Stimulated activated CD4-positive, alpha-beta T cell treated with anti-CD3 and anti-CD28 coated beads, TNF-alpha, amount 100 ng/mL, for 4 hours (primary cell): ENCODE measurements around the gene CLEC17A.
"Not testable (repeated sequence)": the region's sequence is repeated elsewhere in the genome, so short reads cannot be mapped to it uniquely, and the experiment has no call there.

ENCODE experiments used
- DNase-seq, 3 experiments: peaks; one replicate each; pipeline ENCODE4 v3.0.0-alpha.2; 2020; ENCODE audit warnings: low read depth in 3 of 3

Gene CLEC17A

GRCh38 chr19:14580623-14581237 lies 2.2 kb upstream of the CLEC17A start:
- DNase-seq: peak in 1 of 3 experiments; percentile 26

GRCh38 chr19:14584372-14584771 lies 1.5 kb downstream of the CLEC17A start:
- DNase-seq: not testable (repeated sequence)

- DNase-seq: not testable (repeated sequence)
Observed at GRCh38 chr19:14585187-14585586, 2.3 kb downstream of the CLEC17A start.

GRCh38 chr19:14589433-14589832 lies 6.5 kb downstream of the CLEC17A start:
- not testable (repeated sequence) for DNase-seq

GRCh38 chr19:14595558-14595957 lies 12.7 kb downstream of the CLEC17A start:
- DNase-seq: no peak

GRCh38 chr19:14599548-14600147 lies 16.8 kb downstream of the CLEC17A start:
- DNase-seq: no peak

- no peak for DNase-seq
Observed at GRCh38 chr19:14603990-14604387, 21.1 kb downstream of the CLEC17A start.

GRCh38 chr19:14606627-14607026 lies 23.7 kb downstream of the CLEC17A start:
- no peak for DNase-seq

- DNase-seq: no peak
Observed at GRCh38 chr19:14611051-14611450, 28.2 kb downstream of the CLEC17A start.

GRCh38 chr19:14612242-14612641 lies 29.4 kb downstream of the CLEC17A start:
- DNase-seq: not testable (repeated sequence)

GRCh38 chr19:14612657-14613056 lies 29.8 kb downstream of the CLEC17A start:
- no peak for DNase-seq

GRCh38 chr19:14613399-14614098 lies 30.7 kb downstream of the CLEC17A start:
- not testable (repeated sequence) for DNase-seq

- no peak for DNase-seq
Observed at GRCh38 chr19:14614099-14614412, 31.2 kb downstream of the CLEC17A start.

- no peak for DNase-seq
Observed at GRCh38 chr19:14615623-14616022, 32.7 kb downstream of the CLEC17A start.

- no peak for DNase-seq
Observed at GRCh38 chr19:14616407-14616806, 33.5 kb downstream of the CLEC17A start.

GRCh38 chr19:14619404-14619803 lies 36.5 kb downstream of the CLEC17A start:
- no peak for DNase-seq

GRCh38 chr19:14624491-14624890 lies 41.6 kb downstream of the CLEC17A start:
- not testable (repeated sequence) for DNase-seq

GRCh38 chr19:14629557-14629956 lies 46.7 kb downstream of the CLEC17A start:
- DNase-seq: no peak

GRCh38 chr19:14632286-14632685 lies 49.4 kb downstream of the CLEC17A start:
- no peak for DNase-seq

- DNase-seq: no peak
Observed at GRCh38 chr19:14639536-14640277, 56.8 kb downstream of the CLEC17A start.

- no peak for DNase-seq
Observed at GRCh38 chr19:14648506-14648905, 65.6 kb downstream of the CLEC17A start.

- no peak for DNase-seq
Observed at GRCh38 chr19:14649020-14649419, 66.1 kb downstream of the CLEC17A start.

GRCh38 chr19:14650161-14650560 lies 67.3 kb downstream of the CLEC17A start:
- DNase-seq: no peak
